ENCODE data around the gene WDR4.
"Not testable (repeated sequence)": the region's sequence is repeated elsewhere in the genome, so short reads cannot be mapped to it uniquely, and the experiment has no call there.

WDR4 gene

GRCh38 chr21:42815217-42815616, 64.1 kb downstream of the WDR4 start:
- DNase-seq (ENCODE audit: low read depth in 2 of 2) = no peak

- DNase-seq (ENCODE audit: low read depth in 2 of 2) = not testable (repeated sequence)
Measured at GRCh38 chr21:42812528-42813241, 66.7 kb downstream of the WDR4 start.

- DNase-seq (ENCODE audit: low read depth in 2 of 2) = no peak
Measured at GRCh38 chr21:42811960-42812359, 67.4 kb downstream of the WDR4 start.

- DNase-seq (ENCODE audit: low read depth in 2 of 2) = no peak
Measured at GRCh38 chr21:42809577-42810475, 69.5 kb downstream of the WDR4 start.

GRCh38 chr21:42809171-42809570, 70.2 kb downstream of the WDR4 start:
- DNase-seq (ENCODE audit: low read depth in 2 of 2) = no peak

GRCh38 chr21:42807938-42808613, 71.3 kb downstream of the WDR4 start:
- no peak for DNase-seq (ENCODE audit: low read depth in 2 of 2)

GRCh38 chr21:42807293-42807895, 71.9 kb downstream of the WDR4 start:
- DNase-seq (ENCODE audit: low read depth in 2 of 2) = not testable (repeated sequence)

- no peak for DNase-seq (ENCODE audit: low read depth in 2 of 2)
Measured at GRCh38 chr21:42806509-42807140, 72.7 kb downstream of the WDR4 start.

- DNase-seq (ENCODE audit: low read depth in 2 of 2) = not testable (repeated sequence)
Measured at GRCh38 chr21:42801616-42802015, 77.7 kb downstream of the WDR4 start.

GRCh38 chr21:42799948-42800347, 79.4 kb downstream of the WDR4 start:
- no peak for DNase-seq (ENCODE audit: low read depth in 2 of 2)

- DNase-seq (ENCODE audit: low read depth in 2 of 2) = no peak
Measured at GRCh38 chr21:42799516-42799915, 79.8 kb downstream of the WDR4 start.
